ENCODE measurements around the gene CCIN.
"Not testable (repeated sequence)": the region's sequence is repeated elsewhere in the genome, so short reads cannot be mapped to it uniquely, and the experiment has no call there.

Gene CCIN

DNA sequence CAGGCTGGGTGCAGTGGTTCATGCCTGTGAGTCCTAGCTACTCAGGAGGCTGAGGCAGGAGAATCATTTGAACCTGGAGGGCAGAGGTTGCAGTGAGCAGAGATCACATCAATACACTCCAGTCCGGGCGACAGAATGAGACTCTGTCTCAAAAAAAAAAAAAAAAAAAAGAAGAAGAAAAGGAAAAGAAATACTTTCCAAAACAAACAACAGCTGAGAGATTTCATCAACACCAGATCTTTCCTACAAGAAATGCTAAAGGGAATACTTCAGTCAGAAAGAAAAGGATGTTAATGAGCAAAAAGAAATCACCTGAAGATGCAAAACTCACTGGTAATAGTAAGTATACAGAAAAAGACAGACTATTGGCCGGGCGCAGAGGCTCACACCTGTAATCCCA lies 8.4 kb downstream of the CCIN start:
- TF ChIP-seq, protein P1, sequence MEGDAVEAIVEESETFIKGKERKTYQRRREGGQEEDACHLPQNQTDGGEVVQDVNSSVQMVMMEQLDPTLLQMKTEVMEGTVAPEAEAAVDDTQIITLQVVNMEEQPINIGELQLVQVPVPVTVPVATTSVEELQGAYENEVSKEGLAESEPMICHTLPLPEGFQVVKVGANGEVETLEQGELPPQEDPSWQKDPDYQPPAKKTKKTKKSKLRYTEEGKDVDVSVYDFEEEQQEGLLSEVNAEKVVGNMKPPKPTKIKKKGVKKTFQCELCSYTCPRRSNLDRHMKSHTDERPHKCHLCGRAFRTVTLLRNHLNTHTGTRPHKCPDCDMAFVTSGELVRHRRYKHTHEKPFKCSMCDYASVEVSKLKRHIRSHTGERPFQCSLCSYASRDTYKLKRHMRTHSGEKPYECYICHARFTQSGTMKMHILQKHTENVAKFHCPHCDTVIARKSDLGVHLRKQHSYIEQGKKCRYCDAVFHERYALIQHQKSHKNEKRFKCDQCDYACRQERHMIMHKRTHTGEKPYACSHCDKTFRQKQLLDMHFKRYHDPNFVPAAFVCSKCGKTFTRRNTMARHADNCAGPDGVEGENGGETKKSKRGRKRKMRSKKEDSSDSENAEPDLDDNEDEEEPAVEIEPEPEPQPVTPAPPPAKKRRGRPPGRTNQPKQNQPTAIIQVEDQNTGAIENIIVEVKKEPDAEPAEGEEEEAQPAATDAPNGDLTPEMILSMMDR (IDR thresholded peaks at IDR 0.05; ENCODE audit: borderline replicate concordance, insufficient read depth, low read depth, low read length), result no peak
- H3K4me3 ChIP-seq (ENCODE audit: low read depth, low read length), result no peak overlapping the region

DNA sequence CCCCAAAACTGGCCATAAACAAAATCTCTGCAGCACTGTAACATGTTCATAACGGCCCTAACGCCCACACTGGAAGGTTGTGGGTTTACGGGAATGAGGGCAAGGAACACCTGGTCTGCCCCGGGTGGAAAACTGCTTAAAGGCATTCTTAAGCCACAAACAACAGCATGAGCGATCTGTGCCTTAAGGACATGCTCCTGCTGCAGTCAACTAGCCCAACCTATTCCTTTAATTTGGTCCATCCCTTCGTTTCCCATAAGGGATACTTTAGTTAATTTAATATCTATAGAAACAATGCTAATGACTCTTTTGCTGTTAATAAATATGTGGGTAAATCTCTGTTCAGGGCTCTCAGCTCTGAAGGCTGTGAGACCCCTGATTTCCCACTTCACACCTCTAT lies 11.1 kb downstream of the CCIN start:
- not testable (repeated sequence) for H3K4me3 ChIP-seq (ENCODE audit: low read depth, low read length)

DNA sequence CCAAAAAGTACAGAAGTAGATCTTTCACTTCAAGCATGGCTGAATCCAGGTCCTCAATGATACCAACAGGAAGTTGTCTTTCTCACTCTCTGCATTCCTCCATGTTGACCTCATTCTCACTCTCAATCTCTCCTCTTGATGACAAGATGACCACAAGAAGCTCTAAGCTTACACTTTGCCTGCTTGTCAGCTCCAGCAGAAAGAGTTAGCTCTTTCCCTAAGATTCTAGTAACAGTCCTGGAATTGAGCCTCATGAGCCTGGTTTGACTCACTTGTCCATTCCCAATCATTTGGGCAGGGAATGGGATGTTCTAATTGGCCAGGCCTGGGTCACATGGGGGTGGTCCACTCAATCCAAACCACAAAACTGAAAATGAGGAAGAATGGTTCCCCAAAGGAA lies 18.2 kb downstream of the CCIN start:
- no peak overlapping the region for H3K4me3 ChIP-seq (ENCODE audit: low read depth, low read length)
- TF ChIP-seq, protein P1 (IDR thresholded peaks at IDR 0.05; ENCODE audit: borderline replicate concordance, insufficient read depth, low read depth, low read length), result no peak

DNA sequence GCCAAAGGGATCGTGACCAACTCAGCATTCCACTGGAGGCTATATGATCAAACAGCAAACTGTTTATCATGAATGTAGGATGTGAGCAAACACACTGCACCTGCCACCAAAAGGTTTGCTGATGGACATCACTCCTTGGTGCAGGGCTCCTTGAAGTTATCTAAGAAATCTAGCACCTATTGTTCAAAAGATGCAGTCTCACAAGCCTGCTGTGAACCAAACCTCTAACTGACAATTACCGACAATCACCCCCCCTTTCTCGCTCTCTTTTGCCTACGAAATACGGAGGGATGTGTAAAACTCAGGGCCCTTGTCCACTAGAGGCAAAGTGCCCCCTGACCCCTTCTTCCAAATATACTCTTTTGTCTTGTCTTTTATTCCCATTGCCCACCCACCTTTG lies 19.0 kb downstream of the CCIN start:
- TF ChIP-seq, protein P1 (IDR thresholded peaks at IDR 0.05; ENCODE audit: borderline replicate concordance, insufficient read depth, low read depth, low read length), result no peak
- no peak overlapping the region for H3K4me3 ChIP-seq (ENCODE audit: low read depth, low read length)

DNA sequence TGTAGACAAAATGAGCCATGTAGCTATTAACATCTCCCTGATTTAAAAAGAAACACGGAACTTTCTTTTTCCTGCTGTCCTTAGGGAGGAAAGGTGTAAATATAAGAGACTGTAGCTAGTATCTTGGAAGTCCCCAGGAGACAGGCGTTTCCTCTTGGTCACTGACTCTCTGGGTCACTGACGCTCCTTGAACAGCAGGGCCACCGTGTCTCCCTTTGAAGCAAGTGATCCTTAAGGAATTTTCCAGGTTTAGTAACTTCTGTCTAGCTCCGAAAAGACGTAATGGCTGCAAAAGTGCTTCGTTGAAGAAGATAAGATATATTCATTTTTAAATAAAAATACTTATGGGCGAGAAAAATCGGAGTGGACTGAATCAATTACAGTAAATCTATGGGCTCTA lies 20.8 kb downstream of the CCIN start:
- TF ChIP-seq, protein P1 (IDR thresholded peaks at IDR 0.05; ENCODE audit: borderline replicate concordance, insufficient read depth, low read depth, low read length), result no peak
- H3K4me3 ChIP-seq (ENCODE audit: low read depth, low read length), result peak overlapping the region; percentile 93

DNA sequence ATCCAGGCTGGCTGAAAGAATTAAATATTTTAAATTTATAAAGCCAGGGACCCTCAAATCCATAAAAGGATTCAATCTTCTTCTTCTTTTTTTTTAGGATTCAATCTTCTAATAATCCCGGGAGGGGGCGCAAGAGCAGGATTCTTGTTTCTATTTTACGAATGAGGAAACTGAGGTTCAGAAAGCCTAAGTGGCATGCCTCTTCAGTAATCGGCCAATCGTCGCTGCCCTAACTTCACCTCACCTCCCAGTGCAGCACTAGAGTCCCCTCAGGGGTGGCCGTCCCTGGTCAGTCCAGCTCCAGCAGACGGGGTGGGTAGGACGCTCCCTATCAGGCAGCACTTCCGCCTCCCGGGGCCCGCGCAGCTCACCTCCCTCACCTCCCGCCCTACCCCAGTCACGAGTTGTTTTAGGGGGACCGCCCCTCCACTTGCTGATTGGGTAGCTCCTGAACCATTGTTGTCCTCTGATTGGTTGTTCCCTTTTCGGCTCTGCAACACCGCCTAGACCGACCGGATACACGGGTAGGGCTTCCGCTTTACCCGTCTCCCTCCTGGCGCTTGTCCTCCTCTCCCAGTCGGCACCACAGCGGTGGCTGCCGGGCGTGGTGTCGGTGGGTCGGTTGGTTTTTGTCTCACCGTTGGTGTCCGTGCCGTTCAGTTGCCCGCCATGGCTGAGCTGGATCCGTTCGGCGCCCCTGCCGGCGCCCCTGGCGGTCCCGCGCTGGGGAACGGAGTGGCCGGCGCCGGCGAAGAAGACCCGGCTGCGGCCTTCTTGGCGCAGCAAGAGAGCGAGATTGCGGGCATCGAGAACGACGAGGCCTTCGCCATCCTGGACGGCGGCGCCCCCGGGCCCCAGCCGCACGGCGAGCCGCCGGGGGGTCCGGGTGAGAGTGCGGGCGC lies 21.5 kb downstream of the CCIN start, which contains the start of gene CLTA:
CLTA (plus strand) TSS at position 534 of the 902 bp plus-strand sequence; CDS start at position 670, 136 bp downstream.
- TF ChIP-seq, protein P1 (IDR thresholded peaks at IDR 0.05; ENCODE audit: borderline replicate concordance, insufficient read depth, low read depth, low read length), result peak; percentile 37; the same call in 1 of the 2 replicates
- peak within 1 kb of the TSS; percentile 93 for H3K4me3 ChIP-seq (ENCODE audit: low read depth, low read length)

DNA sequence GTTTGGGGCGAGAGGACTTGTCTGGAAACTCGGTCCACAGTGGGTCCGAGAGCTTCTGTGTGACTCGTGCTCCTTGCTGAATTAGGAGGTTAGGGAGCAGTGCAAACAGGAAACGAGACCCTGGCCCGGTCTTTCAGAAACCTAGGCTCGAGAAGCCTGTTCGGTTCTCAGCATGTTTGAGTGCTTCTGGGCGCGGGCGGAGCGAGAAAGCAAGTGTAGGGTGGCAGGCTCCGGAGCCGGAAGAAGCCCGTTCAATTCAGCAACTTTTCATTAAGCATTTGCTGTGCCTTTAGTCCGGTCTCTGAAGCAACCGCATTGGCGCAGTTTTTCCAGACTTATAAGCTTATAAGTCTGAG lies 22.1 kb downstream of the CCIN start:
- peak overlapping the region; percentile 93 for H3K4me3 ChIP-seq (ENCODE audit: low read depth, low read length)
- TF ChIP-seq, protein P1 (IDR thresholded peaks at IDR 0.05; ENCODE audit: borderline replicate concordance, insufficient read depth, low read depth, low read length), result no peak
